ENCODE measurements around the gene DHDDS. TPM values are rescaled to one million over a fixed set of nuclear protein-coding genes. Genes with fewer than 3 reads are reported as not detected.

Gene DHDDS
- total and polyA plus RNA-seq, 2 of the 13 experiments (the other 11 are each of a cell fraction or from before 2014, with no cell fraction given): 18.9 to 28.3 TPM

DNA sequence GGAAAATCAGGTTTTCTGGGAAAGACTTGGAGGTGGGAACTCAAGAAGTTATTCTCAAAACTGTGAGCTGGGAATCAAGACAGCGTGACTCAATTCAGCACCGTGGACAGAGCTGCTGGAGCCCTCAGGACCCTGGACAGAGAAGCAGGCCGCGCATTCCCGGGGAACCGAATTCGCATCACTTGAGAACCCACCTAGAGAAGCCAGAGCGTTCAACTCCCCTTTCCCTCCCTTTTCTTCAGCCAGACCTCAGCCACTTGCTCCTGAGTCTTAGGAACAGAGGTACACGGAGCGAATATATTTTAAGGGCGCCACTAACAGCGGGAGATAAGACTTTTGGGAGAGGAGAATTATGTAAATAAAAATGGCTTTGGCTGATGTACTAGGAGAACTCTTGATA, 23.5 kb upstream of the DHDDS start (continued):
- TF ChIP-seq TEAD3 (CRISPR knock-in tag; optimal IDR thresholded peaks at IDR 0.05; ENCODE audit: borderline replicate concordance) (peak; percentile 96), TSC22D2 (CRISPR knock-in tag; IDR thresholded peaks at IDR 0.05; ENCODE audit: borderline replicate concordance) (peak; percentile 100), ZNF816 (CRISPR knock-in tag; IDR thresholded peaks at IDR 0.05; ENCODE audit: borderline replicate concordance) (peak; percentile 100), SUZ12 (IDR thresholded peaks at IDR 0.05; ENCODE audit: low read depth, low read length) (no peak), ZSCAN9 (CRISPR knock-in tag; IDR thresholded peaks at IDR 0.05; ENCODE audit: borderline replicate concordance) (peak; percentile 100), FOSL2 (CRISPR knock-in tag; IDR thresholded peaks at IDR 0.05) (peak; percentile 94), ZSCAN20 (CRISPR knock-in tag; IDR thresholded peaks at IDR 0.05; ENCODE audit: borderline replicate concordance) (peak; percentile 100), ZNF33B (CRISPR knock-in tag; IDR thresholded peaks at IDR 0.05) (peak; percentile 100), TEAD2 (CRISPR knock-in tag; IDR thresholded peaks at IDR 0.05) (peak; percentile 100), ZNF34 (CRISPR knock-in tag; IDR thresholded peaks at IDR 0.05; ENCODE audit: borderline replicate concordance) (peak; percentile 98), EHMT2 (IDR thresholded peaks at IDR 0.05; ENCODE audit: borderline replicate concordance, low read depth, low read length) (peak; percentile 100), FOXK1 (CRISPR knock-in tag; IDR thresholded peaks at IDR 0.05; ENCODE audit: borderline replicate concordance, low read depth) (peak; percentile 100), ZNF44 (CRISPR knock-in tag; IDR thresholded peaks at IDR 0.05) (peak; percentile 100), WIZ (CRISPR knock-in tag; IDR thresholded peaks at IDR 0.05) (peak; percentile 100)
- TF ChIP-seq, protein P1, sequence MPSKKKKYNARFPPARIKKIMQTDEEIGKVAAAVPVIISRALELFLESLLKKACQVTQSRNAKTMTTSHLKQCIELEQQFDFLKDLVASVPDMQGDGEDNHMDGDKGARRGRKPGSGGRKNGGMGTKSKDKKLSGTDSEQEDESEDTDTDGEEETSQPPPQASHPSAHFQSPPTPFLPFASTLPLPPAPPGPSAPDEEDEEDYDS (CRISPR knock-in tag; IDR thresholded peaks at IDR 0.05): peak; percentile 93
- TF ChIP-seq, protein P2, sequence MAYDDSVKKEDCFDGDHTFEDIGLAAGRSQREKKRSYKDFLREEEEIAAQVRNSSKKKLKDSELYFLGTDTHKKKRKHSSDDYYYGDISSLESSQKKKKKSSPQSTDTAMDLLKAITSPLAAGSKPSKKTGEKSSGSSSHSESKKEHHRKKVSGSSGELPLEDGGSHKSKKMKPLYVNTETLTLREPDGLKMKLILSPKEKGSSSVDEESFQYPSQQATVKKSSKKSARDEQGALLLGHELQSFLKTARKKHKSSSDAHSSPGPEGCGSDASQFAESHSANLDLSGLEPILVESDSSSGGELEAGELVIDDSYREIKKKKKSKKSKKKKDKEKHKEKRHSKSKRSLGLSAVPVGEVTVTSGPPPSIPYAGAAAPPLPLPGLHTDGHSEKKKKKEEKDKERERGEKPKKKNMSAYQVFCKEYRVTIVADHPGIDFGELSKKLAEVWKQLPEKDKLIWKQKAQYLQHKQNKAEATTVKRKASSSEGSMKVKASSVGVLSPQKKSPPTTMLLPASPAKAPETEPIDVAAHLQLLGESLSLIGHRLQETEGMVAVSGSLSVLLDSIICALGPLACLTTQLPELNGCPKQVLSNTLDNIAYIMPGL (CRISPR knock-in tag; IDR thresholded peaks at IDR 0.05; ENCODE audit: borderline replicate concordance in 1 of 2, low read depth in 1 of 2): peak; percentile 86 to 99
- TF ChIP-seq, protein P3, sequence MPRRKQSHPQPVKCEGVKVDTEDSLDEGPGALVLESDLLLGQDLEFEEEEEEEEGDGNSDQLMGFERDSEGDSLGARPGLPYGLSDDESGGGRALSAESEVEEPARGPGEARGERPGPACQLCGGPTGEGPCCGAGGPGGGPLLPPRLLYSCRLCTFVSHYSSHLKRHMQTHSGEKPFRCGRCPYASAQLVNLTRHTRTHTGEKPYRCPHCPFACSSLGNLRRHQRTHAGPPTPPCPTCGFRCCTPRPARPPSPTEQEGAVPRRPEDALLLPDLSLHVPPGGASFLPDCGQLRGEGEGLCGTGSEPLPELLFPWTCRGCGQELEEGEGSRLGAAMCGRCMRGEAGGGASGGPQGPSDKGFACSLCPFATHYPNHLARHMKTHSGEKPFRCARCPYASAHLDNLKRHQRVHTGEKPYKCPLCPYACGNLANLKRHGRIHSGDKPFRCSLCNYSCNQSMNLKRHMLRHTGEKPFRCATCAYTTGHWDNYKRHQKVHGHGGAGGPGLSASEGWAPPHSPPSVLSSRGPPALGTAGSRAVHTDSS (CRISPR knock-in tag; conservative IDR thresholded peaks at IDR 0.05): no peak
- TF ChIP-seq, protein P4, sequence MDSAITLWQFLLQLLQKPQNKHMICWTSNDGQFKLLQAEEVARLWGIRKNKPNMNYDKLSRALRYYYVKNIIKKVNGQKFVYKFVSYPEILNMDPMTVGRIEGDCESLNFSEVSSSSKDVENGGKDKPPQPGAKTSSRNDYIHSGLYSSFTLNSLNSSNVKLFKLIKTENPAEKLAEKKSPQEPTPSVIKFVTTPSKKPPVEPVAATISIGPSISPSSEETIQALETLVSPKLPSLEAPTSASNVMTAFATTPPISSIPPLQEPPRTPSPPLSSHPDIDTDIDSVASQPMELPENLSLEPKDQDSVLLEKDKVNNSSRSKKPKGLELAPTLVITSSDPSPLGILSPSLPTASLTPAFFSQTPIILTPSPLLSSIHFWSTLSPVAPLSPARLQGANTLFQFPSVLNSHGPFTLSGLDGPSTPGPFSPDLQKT (CRISPR knock-in tag; IDR thresholded peaks at IDR 0.05; ENCODE audit: borderline replicate concordance): peak; percentile 99; the same call in 1 of the 2 replicates
- TF ChIP-seq, protein P5, sequence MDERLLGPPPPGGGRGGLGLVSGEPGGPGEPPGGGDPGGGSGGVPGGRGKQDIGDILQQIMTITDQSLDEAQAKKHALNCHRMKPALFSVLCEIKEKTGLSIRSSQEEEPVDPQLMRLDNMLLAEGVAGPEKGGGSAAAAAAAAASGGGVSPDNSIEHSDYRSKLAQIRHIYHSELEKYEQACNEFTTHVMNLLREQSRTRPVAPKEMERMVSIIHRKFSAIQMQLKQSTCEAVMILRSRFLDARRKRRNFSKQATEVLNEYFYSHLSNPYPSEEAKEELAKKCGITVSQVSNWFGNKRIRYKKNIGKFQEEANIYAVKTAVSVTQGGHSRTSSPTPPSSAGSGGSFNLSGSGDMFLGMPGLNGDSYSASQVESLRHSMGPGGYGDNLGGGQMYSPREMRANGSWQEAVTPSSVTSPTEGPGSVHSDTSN (CRISPR knock-in tag; IDR thresholded peaks at IDR 0.05): peak; percentile 72
- TF ChIP-seq, protein P6, sequence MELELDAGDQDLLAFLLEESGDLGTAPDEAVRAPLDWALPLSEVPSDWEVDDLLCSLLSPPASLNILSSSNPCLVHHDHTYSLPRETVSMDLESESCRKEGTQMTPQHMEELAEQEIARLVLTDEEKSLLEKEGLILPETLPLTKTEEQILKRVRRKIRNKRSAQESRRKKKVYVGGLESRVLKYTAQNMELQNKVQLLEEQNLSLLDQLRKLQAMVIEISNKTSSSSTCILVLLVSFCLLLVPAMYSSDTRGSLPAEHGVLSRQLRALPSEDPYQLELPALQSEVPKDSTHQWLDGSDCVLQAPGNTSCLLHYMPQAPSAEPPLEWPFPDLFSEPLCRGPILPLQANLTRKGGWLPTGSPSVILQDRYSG (CRISPR knock-in tag; IDR thresholded peaks at IDR 0.05): peak; percentile 100
- TF ChIP-seq, protein P7, sequence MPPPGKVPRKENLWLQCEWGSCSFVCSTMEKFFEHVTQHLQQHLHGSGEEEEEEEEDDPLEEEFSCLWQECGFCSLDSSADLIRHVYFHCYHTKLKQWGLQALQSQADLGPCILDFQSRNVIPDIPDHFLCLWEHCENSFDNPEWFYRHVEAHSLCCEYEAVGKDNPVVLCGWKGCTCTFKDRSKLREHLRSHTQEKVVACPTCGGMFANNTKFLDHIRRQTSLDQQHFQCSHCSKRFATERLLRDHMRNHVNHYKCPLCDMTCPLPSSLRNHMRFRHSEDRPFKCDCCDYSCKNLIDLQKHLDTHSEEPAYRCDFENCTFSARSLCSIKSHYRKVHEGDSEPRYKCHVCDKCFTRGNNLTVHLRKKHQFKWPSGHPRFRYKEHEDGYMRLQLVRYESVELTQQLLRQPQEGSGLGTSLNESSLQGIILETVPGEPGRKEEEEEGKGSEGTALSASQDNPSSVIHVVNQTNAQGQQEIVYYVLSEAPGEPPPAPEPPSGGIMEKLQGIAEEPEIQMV (CRISPR knock-in tag; IDR thresholded peaks at IDR 0.05; ENCODE audit: low read depth): peak; percentile 98
